ENCODE data around the gene PPM1N. TPM values are rescaled to one million over a fixed set of nuclear protein-coding genes. Genes with fewer than 3 reads are reported as not detected.

Gene PPM1N
- total RNA-seq, 1 experiment from 2014 or later: 1.2 TPM

- BruUV-seq (replicated peaks): no TSS peak
Observed at GRCh38 chr19:45496349-45496953, 1.8 kb upstream of the PPM1N start.

GRCh38 chr19:45497791-45498190, 452 bp upstream of the PPM1N start:
- TF ChIP-seq, protein P1, sequence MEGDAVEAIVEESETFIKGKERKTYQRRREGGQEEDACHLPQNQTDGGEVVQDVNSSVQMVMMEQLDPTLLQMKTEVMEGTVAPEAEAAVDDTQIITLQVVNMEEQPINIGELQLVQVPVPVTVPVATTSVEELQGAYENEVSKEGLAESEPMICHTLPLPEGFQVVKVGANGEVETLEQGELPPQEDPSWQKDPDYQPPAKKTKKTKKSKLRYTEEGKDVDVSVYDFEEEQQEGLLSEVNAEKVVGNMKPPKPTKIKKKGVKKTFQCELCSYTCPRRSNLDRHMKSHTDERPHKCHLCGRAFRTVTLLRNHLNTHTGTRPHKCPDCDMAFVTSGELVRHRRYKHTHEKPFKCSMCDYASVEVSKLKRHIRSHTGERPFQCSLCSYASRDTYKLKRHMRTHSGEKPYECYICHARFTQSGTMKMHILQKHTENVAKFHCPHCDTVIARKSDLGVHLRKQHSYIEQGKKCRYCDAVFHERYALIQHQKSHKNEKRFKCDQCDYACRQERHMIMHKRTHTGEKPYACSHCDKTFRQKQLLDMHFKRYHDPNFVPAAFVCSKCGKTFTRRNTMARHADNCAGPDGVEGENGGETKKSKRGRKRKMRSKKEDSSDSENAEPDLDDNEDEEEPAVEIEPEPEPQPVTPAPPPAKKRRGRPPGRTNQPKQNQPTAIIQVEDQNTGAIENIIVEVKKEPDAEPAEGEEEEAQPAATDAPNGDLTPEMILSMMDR (IDR thresholded peaks at IDR 0.05; ENCODE audit: insufficient read depth in 1 of 2, low read depth in 1 of 2, low read length in 1 of 2, severe bottlenecking in 1 of 2, unreplicated experiment in 1 of 2): no peak
- H3K4me3 ChIP-seq (ENCODE audit: low read depth, low read length): no peak overlapping the region
- no peak for DNase-seq
- POLR2A ChIA-PET: no interaction called here
- H3K4me3 Mint-ChIP-seq (ENCODE audit: unreplicated experiment): peak overlapping the region; percentile 98
- CTCF ChIA-PET: interaction anchor here (0.6 to 1.3 kb wide), 2 partner anchors 12 to 28 kb away, joined by 3 to 7 read pairs; no protein-coding TSS in a partner anchor
- H3K27ac Mint-ChIP-seq (ENCODE audit: unreplicated experiment): no peak overlapping the region
- no peaks in the 10 kb centered on the region for H3K9me3 Mint-ChIP-seq (ENCODE audit: unreplicated experiment)
- H3K4me1 Mint-ChIP-seq (ENCODE audit: low read depth, unreplicated experiment): peaks cover 17% of the 10 kb centered on the region
- peaks cover 4% of the 10 kb centered on the region for H3K36me3 Mint-ChIP-seq (ENCODE audit: insufficient read depth, unreplicated experiment)
- H3K27me3 ChIP-seq (replicated peaks; ENCODE audit: control insufficient read depth, insufficient read depth, low read length): no peaks in the 10 kb centered on the region
- BruUV-seq (replicated peaks): no TSS peak
- H3K9me3 ChIP-seq: no peaks in the 10 kb centered on the region
- peaks cover 8% of the 10 kb centered on the region for H3K27me3 Mint-ChIP-seq (ENCODE audit: insufficient read depth, unreplicated experiment)
- H3K36me3 ChIP-seq (ENCODE audit: control insufficient read depth, insufficient read depth, low read length): no peaks in the 10 kb centered on the region
- intact Hi-C loops (cut with micrococcal nuclease; ENCODE audit: unreplicated experiment): loop anchor here (1.0 to 10.0 kb wide), 3 partner anchors 9 to 147 kb away; no protein-coding TSS in a partner anchor
- H3K4me1 ChIP-seq: peaks cover 22% of the 10 kb centered on the region

More at GRCh38 chr19:45496349-45496953, 1.8 kb upstream of the PPM1N start:
- DNase-seq: peak in 1 of 2 experiments; percentile 76
- POLR2A ChIA-PET: no interaction called here
- Histone ChIP-seq H3K9me3 (no peaks in the 10 kb centered on the region), H3K27me3 (replicated peaks; ENCODE audit: control insufficient read depth, insufficient read depth, low read length) (no peaks in the 10 kb centered on the region), H3K4me3 (ENCODE audit: low read depth, low read length) (peak overlapping the region; percentile 80), H3K36me3 (ENCODE audit: control insufficient read depth, insufficient read depth, low read length) (no peaks in the 10 kb centered on the region), H3K4me1 (peaks cover 22% of the 10 kb centered on the region)
- Mint-ChIP-seq H3K4me3 (ENCODE audit: unreplicated experiment) (peak overlapping the region; percentile 98), H3K9me3 (ENCODE audit: unreplicated experiment) (no peaks in the 10 kb centered on the region), H3K27ac (ENCODE audit: unreplicated experiment) (peak overlapping the region; percentile 85), H3K4me1 (ENCODE audit: low read depth, unreplicated experiment) (peaks cover 23% of the 10 kb centered on the region), H3K36me3 (ENCODE audit: insufficient read depth, unreplicated experiment) (peaks cover 4% of the 10 kb centered on the region), H3K27me3 (ENCODE audit: insufficient read depth, unreplicated experiment) (peaks cover 8% of the 10 kb centered on the region)
- intact Hi-C loops (cut with micrococcal nuclease; ENCODE audit: unreplicated experiment): loop anchor here (10.0 kb wide), 1 partner anchor 148 kb away; no protein-coding TSS in a partner anchor
- TF ChIP-seq, protein P1 (IDR thresholded peaks at IDR 0.05; ENCODE audit: insufficient read depth in 1 of 2, low read depth in 1 of 2, low read length in 1 of 2, severe bottlenecking in 1 of 2, unreplicated experiment in 1 of 2): no peak
- CTCF ChIA-PET: interaction anchor here (0.6 to 3.0 kb wide), 6 partner anchors 8 to 146 kb away, joined by 3 to 24 read pairs (median 5); no protein-coding TSS in a partner anchor

DNA sequence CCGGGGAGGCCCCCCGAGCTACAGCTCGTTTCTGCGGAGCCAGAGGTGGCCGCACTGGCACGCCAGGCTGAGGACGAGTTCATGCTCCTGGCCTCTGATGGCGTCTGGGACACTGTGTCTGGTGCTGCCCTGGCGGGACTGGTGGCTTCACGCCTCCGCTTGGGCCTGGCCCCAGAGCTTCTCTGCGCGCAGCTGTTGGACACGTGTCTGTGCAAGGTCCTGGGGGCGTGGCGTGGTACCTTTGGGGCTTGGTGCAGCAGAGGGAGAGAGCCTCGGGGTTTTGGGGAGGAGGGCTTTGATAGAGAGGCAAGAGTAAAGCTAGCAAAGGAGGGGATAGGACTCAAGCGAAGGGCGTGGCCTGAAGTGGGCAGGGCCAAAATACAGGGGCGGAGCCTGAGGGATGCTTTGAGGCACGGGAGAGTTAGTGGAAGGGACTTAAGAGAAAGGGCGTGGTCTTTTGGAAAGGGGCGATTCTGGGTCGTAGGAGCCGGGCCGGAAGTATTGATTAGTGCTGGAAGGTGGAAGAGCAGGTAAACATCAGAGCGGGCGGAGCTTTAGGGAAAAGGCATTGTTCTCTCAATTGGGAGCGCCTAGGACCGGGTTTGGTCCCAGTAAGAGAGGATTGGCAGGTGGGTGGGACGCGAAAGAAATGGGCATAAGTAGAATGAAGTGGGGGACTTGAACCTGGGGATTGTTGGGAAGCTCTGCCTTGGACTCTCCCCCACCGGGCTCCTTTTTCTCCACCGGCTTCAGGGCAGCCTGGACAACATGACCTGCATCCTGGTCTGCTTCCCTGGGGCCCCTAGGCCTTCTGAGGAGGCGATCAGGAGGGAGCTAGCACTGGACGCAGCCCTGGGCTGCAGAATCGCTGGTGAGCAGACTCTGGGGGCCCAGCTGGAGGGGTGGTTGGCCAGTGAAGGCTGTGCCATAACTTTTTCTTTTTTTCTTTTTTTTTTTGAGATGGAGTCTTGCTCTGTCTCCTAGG, 1.2 kb downstream of the PPM1N start:
- peak; percentile 75 to 87 for DNase-seq
- Mint-ChIP-seq H3K4me3 (ENCODE audit: unreplicated experiment) (peak overlapping the region; percentile 98), H3K9me3 (ENCODE audit: unreplicated experiment) (no peaks in the 10 kb centered on the region), H3K27ac (ENCODE audit: unreplicated experiment) (no peak overlapping the region), H3K36me3 (ENCODE audit: insufficient read depth, unreplicated experiment) (no peaks in the 10 kb centered on the region), H3K4me1 (ENCODE audit: low read depth, unreplicated experiment) (peaks cover 16% of the 10 kb centered on the region), H3K27me3 (ENCODE audit: insufficient read depth, unreplicated experiment) (peaks cover 8% of the 10 kb centered on the region)
- Histone ChIP-seq H3K36me3 (ENCODE audit: control insufficient read depth, insufficient read depth, low read length) (no peaks in the 10 kb centered on the region), H3K4me3 (ENCODE audit: low read depth, low read length) (peak overlapping the region; percentile 37), H3K27me3 (replicated peaks; ENCODE audit: control insufficient read depth, insufficient read depth, low read length) (no peaks in the 10 kb centered on the region), H3K4me1 (peaks cover 18% of the 10 kb centered on the region), H3K9me3 (no peaks in the 10 kb centered on the region)
- TF ChIP-seq, protein P1 (IDR thresholded peaks at IDR 0.05; ENCODE audit: insufficient read depth in 1 of 2, low read depth in 1 of 2, low read length in 1 of 2, severe bottlenecking in 1 of 2, unreplicated experiment in 1 of 2): no peak
- intact Hi-C loops (cut with micrococcal nuclease; ENCODE audit: unreplicated experiment): loop anchor here (10.0 kb wide), 1 partner anchor 145 kb away; no protein-coding TSS in a partner anchor
- ChIA-PET CTCF (interaction anchor here (0.9 to 1.8 kb wide), 4 partner anchors 14 to 143 kb away, joined by 3 to 5 read pairs (median 4); no protein-coding TSS in a partner anchor), POLR2A (interaction anchor here (0.5 kb wide), 2 partner anchors 85 to 1773 kb away, joined by 3 to 4 read pairs; partner anchors contain the start of gene OPA3)
- no TSS peak for BruUV-seq (replicated peaks)
